ENCODE measurements around the gene SELENOT. TPM values are rescaled to one million over a fixed set of nuclear protein-coding genes. Genes with fewer than 3 reads are reported as not detected.

Gene SELENOT
- total and polyA plus RNA-seq, 2 donors (not counting 1 experiment from before 2014, with no cell fraction given): 76.7 to 143 TPM

- no peaks in the 10 kb centered on the region for H3K9me3 Mint-ChIP-seq (ENCODE audit: insufficient read depth)
- Histone ChIP-seq H3K4me3 (ENCODE audit: control extremely low read depth in 1 of 5, extremely low read depth in 1 of 5, insufficient read depth in 1 of 5, low read depth in 2 of 5, low read length in 4 of 5) (no peak overlapping the region), H3K36me3 (replicated peaks in 1 of 2; ENCODE audit: control extremely low read depth in 1 of 2, control insufficient read depth in 1 of 2, extremely low read depth in 1 of 2, insufficient read depth in 2 of 2, low read length in 1 of 2) (peaks cover 8 to 44% of the 10 kb centered on the region in 2 experiments), H2AFZ (ENCODE audit: insufficient read depth, low read depth, low read length, poor library complexity, severe bottlenecking) (no peak overlapping the region), H3K4me2 (replicated peaks; ENCODE audit: low read depth, low read length, poor library complexity, severe bottlenecking) (no peak overlapping the region), H3K9ac (ENCODE audit: low read length) (no peak overlapping the region), H3K9me3 (ENCODE audit: control extremely low read depth in 1 of 3, control insufficient read depth in 2 of 3, insufficient read depth in 1 of 3, low read length in 2 of 3) (no peaks in the 10 kb centered on the region), H3K27ac (ENCODE audit: low read length in 2 of 2) (no peak overlapping the region), H3K79me2 (ENCODE audit: control insufficient read depth, insufficient read depth, low read length) (peaks cover 31% of the 10 kb centered on the region), H4K20me1 (ENCODE audit: control insufficient read depth, insufficient read depth, low read length, poor library complexity, severe bottlenecking) (peaks cover 38% of the 10 kb centered on the region), H3K27me3 (replicated peaks in 1 of 4; ENCODE audit: control extremely low read depth in 1 of 4, control insufficient read depth in 3 of 4, insufficient read depth in 4 of 4, low read length in 3 of 4) (no peaks in the 10 kb centered on the region), H3K4me1 (ENCODE audit: control insufficient read depth in 2 of 2, insufficient read depth in 2 of 2, low read length in 2 of 2) (no peaks in the 10 kb centered on the region)
- CTCF ChIA-PET: no interaction called here
- no peaks in the 10 kb centered on the region for H3K27me3 Mint-ChIP-seq
- H3K4me3 Mint-ChIP-seq: no peak overlapping the region
- ATAC-seq (ENCODE audit: low read depth): no peak
- POLR2A ChIA-PET: no interaction called here
- intact Hi-C loops (cut with micrococcal nuclease): no loop called here
- no CpG with 5 or more reads among the region's 1 CpG for WGBS (ENCODE audit: insufficient coverage)
- H3K4me1 Mint-ChIP-seq: peaks cover 23% of the 10 kb centered on the region
- DNase-seq: no peak
- no peak overlapping the region for H3K27ac Mint-ChIP-seq
- TF ChIP-seq EZH2 (IDR thresholded peaks at IDR 0.05; ENCODE audit: borderline replicate concordance, insufficient read depth, low read depth, low read length, poor library complexity, severe bottlenecking) (no peak), CTCF (IDR thresholded peaks at IDR 0.05) (no peak)
Observed at GRCh38 chr3:150623945-150624344, 20.8 kb downstream of the SELENOT start.

GRCh38 chr3:150626148-150626930 lies 23.2 kb downstream of the SELENOT start:
- no peak overlapping the region for H2AFZ ChIP-seq (ENCODE audit: insufficient read depth, low read depth, low read length, poor library complexity, severe bottlenecking)
- Mint-ChIP-seq H3K4me1 (peaks cover 6% of the 10 kb centered on the region), H3K27ac (no peak overlapping the region), H3K27me3 (no peaks in the 10 kb centered on the region), H3K9me3 (ENCODE audit: insufficient read depth) (no peaks in the 10 kb centered on the region), H3K4me3 (no peak overlapping the region)
- POLR2A ChIA-PET: no interaction called here
- no peaks in the 10 kb centered on the region for H3K9me3 ChIP-seq (ENCODE audit: control extremely low read depth in 1 of 3, control insufficient read depth in 2 of 3, insufficient read depth in 1 of 3, low read length in 2 of 3)
- no peak for TF ChIP-seq CTCF (IDR thresholded peaks at IDR 0.05)
- no peak for TF ChIP-seq EZH2 (IDR thresholded peaks at IDR 0.05; ENCODE audit: borderline replicate concordance, insufficient read depth, low read depth, low read length, poor library complexity, severe bottlenecking)
- H3K4me3 ChIP-seq (ENCODE audit: control extremely low read depth in 1 of 5, extremely low read depth in 1 of 5, insufficient read depth in 1 of 5, low read depth in 2 of 5, low read length in 4 of 5): no peak overlapping the region
- no peaks in the 10 kb centered on the region for H3K27me3 ChIP-seq (replicated peaks in 1 of 4; ENCODE audit: control extremely low read depth in 1 of 4, control insufficient read depth in 3 of 4, insufficient read depth in 4 of 4, low read length in 3 of 4)
- ATAC-seq (ENCODE audit: low read depth): no peak
- WGBS (ENCODE audit: insufficient coverage): no CpG with 5 or more reads among the region's 2 CpGs
- peaks cover 8 to 52% of the 10 kb centered on the region in 2 experiments for H3K36me3 ChIP-seq (replicated peaks in 1 of 2; ENCODE audit: control extremely low read depth in 1 of 2, control insufficient read depth in 1 of 2, extremely low read depth in 1 of 2, insufficient read depth in 2 of 2, low read length in 1 of 2)
- no peak overlapping the region for H3K4me2 ChIP-seq (replicated peaks; ENCODE audit: low read depth, low read length, poor library complexity, severe bottlenecking)
- no peaks in the 10 kb centered on the region for H3K4me1 ChIP-seq (ENCODE audit: control insufficient read depth in 2 of 2, insufficient read depth in 2 of 2, low read length in 2 of 2)
- H3K9ac ChIP-seq (ENCODE audit: low read length): no peak overlapping the region
- H3K79me2 ChIP-seq (ENCODE audit: control insufficient read depth, insufficient read depth, low read length): peaks cover 8% of the 10 kb centered on the region
- peaks cover 16% of the 10 kb centered on the region for H4K20me1 ChIP-seq (ENCODE audit: control insufficient read depth, insufficient read depth, low read length, poor library complexity, severe bottlenecking)
- DNase-seq: no peak
- no peak overlapping the region for H3K27ac ChIP-seq (ENCODE audit: low read length in 2 of 2)
- intact Hi-C loops (cut with micrococcal nuclease): no loop called here
- CTCF ChIA-PET: no interaction called here
